Hematopoietic multipotent progenitor cell treated with erythropoietin and hydrocortisone succinate and interleukin-3 and kit ligand, for 4 days (in vitro differentiated cells): Measurements from ENCODE around the gene COPS6.
A peak's percentile ranks its signal among the peaks of the same experiment; 100 is the strongest.

Source experiments
- DNase-seq: peaks from one replicate; pipeline ENCODE4 v3.0.0-alpha.2; 2015

The COPS6 gene

GRCh38 chr7:100088621-100089457 lies at the start of gene COPS6:
Gene COPS6, plus strand, starts transcription at chr7:100088969. Its CDS starts 22 bp downstream, at chr7:100088991.
- peak; percentile 89 for DNase-seq

- peak; percentile 17 for DNase-seq
Observed at GRCh38 chr7:100040575-100040974, 48.2 kb upstream of the COPS6 start.

GRCh38 chr7:100044718-100045117 lies 44.1 kb upstream of the COPS6 start:
- DNase-seq = peak; percentile 79

- no peak for DNase-seq
Observed at GRCh38 chr7:100048680-100049079, 40.1 kb upstream of the COPS6 start.

- DNase-seq = peak; percentile 90
Observed at GRCh38 chr7:100049441-100050291, 39.1 kb upstream of the COPS6 start, which contains the start of gene ZSCAN21. Gene ZSCAN21, plus strand, starts transcription at chr7:100049774. Its CDS starts 7,233 bp downstream, at chr7:100057007.

GRCh38 chr7:100051611-100052010 lies 37.2 kb upstream of the COPS6 start:
- no peak for DNase-seq

GRCh38 chr7:100053215-100053614 lies 35.6 kb upstream of the COPS6 start:
- peak; percentile 87 for DNase-seq

DNA sequence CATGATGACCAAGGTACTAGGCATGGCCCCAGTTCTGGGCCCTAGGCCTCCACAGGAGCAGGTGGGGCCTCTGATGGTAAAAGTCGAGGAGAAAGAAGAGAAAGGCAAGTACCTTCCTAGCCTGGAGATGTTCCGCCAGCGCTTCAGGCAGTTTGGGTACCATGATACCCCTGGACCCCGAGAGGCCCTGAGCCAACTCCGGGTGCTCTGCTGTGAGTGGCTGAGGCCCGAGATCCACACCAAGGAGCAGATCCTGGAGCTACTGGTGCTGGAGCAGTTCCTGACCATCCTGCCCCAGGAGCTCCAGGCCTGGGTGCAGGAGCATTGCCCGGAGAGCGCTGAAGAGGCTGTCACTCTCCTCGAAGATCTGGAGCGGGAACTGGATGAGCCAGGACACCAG lies 31.8 kb upstream of the COPS6 start:
- no peak for DNase-seq

GRCh38 chr7:100059251-100059739 lies 29.5 kb upstream of the COPS6 start:
- peak; percentile 73 for DNase-seq

- DNase-seq = peak; percentile 69
Observed at GRCh38 chr7:100061518-100062193, 27.1 kb upstream of the COPS6 start.

DNA sequence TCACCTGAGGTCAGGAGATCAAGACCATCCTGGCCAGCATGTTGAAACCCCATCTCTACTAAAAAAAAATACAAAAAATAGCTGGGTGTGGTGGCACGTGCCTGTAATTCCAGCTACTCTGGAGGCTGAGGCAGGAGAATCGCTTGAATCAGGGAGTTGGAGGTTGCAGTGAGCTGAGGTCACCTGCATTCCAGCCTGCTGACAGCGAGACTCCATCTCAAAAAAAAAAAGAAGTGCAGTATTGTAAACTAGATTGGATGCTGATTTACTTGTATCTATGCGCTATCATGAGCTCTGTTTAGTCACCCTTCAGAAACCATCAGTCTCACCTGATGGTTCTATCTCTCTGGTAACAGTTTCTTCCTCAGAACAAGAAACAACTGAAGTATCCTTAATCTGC lies 25.4 kb upstream of the COPS6 start:
- DNase-seq = no peak

DNA sequence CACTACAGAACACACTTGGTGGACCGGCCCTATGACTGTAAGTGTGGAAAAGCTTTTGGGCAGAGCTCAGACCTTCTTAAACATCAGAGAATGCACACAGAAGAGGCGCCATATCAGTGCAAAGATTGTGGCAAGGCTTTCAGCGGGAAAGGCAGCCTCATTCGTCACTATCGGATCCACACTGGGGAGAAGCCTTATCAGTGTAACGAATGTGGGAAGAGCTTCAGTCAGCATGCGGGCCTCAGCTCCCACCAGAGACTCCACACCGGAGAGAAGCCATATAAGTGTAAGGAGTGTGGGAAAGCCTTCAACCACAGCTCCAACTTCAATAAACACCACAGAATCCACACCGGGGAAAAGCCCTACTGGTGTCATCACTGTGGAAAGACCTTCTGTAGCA lies 24.6 kb upstream of the COPS6 start:
- DNase-seq = no peak

DNA sequence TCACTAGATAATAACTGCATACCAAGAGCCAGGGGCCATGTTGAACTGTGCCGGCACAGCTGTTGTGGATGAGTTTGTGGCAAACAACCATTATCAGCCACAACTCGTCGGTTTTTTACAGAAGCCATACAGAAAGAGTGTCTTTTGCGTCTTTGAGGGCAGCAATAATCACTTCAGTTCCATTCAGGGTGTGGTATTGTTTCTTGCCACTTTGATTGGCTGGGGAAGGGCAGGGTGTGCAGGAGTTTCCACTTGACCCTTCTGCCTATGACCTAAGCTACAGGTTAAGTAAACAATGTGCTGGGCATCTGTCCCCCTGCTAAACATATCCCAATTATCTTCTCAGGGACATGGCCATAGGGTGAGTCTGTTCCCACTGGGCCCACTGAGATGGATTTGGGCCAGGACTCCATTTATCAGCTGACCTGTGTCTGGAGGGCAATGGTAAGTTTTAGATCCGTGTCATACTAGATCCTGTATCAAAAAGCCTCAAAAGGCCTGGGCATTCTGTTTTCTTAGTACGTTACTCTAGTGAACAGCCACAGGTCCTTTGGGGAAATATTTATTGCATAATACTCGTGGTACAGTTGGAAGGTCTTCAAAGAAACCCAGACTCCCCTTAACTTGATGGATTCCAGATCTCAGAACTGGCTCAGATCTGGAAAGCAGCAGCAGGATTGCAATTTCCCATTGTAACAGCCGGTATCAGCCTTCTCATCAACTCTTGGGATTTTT lies 23.1 kb upstream of the COPS6 start:
- peak; percentile 44 for DNase-seq

- DNase-seq = no peak
Observed at GRCh38 chr7:100066953-100067352, 21.8 kb upstream of the COPS6 start.

DNA sequence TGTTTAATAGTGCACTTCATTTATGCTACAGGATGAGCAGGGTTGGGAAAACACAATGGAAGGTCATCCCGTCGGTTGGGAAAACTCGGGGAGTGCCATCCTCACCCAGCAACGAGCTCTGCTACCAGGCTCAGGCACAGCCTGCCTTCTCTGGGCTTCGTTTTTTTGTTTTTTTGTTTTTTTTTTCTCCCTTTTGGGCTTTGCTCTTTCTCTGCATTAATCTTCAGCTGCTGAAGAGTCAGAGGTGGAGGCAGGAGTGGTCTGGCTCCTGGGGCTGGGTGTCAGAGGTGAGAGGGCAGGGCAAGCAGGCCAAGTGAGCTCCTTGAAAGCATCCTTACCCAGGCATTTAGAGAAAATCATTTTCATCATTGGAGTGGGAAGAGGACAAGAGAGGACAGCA lies 18.8 kb upstream of the COPS6 start:
- DNase-seq = no peak

- DNase-seq = no peak
Observed at GRCh38 chr7:100071018-100071723, 17.6 kb upstream of the COPS6 start.

- no peak for DNase-seq
Observed at GRCh38 chr7:100072462-100072861, 16.3 kb upstream of the COPS6 start.

DNA sequence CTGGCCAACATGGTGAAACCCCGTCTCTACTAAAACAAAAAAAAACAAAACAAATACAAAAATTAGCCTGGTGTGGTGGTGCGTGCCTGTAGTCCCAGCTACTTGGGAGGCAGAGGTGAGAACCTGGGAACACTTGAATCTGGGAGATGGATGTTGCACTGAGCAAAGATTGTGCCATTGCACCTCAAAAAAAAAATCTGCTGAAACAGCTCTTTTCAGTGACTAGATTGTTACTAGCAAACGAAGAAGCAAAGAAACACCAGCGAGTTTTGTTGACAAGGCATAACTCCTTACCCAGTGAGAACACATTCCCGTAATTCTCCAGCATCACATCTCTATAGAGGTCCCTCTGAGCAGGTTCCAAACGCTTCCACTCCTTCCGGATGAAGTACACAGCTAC lies 13.9 kb upstream of the COPS6 start:
- DNase-seq = no peak

DNA sequence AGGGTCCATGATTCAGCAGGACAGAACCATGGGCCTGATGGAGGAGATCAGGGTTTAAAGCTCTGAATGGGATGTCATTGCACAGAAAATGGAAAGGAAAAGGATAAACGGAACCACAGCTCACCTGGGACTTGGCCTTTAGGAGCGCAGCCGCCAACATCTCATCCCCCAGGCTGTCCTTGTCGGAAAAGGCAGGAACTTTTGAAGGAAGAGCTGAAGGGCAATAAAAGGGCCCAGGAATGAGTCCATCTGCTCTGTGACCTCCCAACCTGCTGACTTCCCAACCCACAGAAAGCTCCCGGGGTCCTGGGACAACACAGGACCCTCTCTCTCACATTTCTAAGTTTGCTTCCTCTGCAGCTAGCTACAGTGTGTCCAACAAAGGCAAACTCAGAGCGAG lies 13.4 kb upstream of the COPS6 start:
- DNase-seq = no peak

DNA sequence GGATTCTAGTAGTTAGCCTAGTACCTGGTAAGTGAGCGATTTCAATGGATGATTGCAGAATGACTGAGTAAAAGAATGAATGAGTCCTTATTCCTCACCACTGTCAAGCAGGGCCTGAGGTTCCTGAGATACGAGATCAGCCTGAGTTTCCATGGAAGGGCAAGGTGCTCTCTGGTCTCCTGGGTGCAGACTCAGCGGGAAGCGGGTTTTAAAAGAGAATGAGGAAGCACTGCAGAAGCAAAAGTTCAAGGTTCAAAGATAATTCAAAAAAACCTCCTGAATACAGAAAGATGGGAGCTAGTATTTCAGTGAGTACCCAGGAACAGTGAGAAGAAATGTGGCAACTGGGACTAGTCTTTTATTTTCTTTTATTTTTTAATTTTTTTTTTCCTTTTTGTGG lies 11.6 kb upstream of the COPS6 start:
- no peak for DNase-seq

DNA sequence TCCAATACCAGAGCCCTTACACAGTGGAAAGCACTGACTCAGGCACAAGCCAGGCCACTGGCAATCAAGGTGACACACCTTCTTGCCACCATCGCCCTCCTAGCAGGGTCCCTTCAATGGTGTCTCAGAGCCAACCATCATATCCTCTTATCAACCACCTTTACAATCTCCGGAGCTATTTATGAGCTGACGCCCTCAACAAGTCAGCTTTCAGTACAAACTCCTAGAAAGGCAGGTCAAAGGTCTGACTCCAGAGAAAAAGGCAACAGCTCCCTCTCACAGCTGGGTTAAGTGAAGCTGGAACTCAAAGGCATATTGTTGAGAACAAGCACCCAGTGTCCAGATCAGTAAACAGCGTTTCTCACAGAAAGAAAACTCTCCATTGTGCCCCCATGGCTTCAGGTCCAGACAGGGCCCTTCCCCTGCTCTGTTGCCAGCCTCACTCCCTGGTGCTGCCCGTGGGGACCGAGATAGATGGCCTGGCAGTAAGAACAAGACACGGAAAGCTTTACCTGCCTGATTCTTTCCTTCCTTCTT lies 9.7 kb upstream of the COPS6 start:
- no peak for DNase-seq
